ENCODE measurements around the gene VEGFC.

The VEGFC gene

DNA sequence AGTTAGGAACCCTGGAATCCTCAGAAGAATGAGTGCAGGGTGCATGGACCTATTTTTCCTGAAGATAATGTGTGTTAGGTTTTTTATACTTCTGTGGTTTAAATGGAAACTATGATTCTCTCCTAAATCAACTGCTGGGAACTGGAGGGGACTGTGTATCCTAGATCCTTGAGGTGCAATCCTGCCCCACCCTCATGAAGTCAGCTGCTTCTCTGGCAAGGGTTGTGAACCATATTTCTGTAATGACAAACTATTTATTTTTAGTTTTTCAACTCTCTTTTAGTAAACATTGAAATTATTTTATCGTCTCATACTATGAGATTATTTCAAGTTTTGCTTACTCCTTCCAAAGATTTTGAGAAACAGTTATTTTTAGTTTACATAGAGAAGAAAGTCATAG lies 25.8 kb upstream of the VEGFC start:
- DNase-seq (ENCODE audit: low read depth) = no peak
- in situ Hi-C loops (cut with HindIII; ENCODE audit: low sequenced_read_pairs) = no loop called here
- TF ChIP-seq, protein P1, sequence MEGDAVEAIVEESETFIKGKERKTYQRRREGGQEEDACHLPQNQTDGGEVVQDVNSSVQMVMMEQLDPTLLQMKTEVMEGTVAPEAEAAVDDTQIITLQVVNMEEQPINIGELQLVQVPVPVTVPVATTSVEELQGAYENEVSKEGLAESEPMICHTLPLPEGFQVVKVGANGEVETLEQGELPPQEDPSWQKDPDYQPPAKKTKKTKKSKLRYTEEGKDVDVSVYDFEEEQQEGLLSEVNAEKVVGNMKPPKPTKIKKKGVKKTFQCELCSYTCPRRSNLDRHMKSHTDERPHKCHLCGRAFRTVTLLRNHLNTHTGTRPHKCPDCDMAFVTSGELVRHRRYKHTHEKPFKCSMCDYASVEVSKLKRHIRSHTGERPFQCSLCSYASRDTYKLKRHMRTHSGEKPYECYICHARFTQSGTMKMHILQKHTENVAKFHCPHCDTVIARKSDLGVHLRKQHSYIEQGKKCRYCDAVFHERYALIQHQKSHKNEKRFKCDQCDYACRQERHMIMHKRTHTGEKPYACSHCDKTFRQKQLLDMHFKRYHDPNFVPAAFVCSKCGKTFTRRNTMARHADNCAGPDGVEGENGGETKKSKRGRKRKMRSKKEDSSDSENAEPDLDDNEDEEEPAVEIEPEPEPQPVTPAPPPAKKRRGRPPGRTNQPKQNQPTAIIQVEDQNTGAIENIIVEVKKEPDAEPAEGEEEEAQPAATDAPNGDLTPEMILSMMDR (IDR thresholded peaks at IDR 0.05; ENCODE audit: low read depth, low read length, missing control alignments) = no peak
- no peak overlapping the region for H3K4me3 ChIP-seq (ENCODE audit: low read depth, low read length)

DNA sequence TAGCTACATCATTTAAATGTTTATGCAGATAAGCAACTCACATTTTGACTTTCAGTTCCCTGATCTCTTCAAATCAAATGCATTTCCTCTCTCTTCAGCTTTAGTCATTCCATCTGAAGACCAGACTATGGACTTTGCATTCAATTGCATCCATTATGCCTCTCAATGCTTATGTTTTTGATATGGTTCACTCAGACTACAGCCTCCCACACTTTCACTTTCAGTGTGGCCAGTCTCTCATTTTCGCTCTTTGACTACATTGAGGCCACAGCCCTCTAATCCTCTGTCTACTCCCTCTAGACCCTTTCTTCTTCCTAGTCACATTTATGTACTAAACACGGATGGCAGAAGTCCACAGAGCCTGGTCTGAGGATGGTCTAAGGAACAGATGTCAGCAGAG lies 24.5 kb upstream of the VEGFC start:
- in situ Hi-C loops (cut with HindIII; ENCODE audit: low sequenced_read_pairs) = no loop called here
- H3K4me3 ChIP-seq (ENCODE audit: low read depth, low read length) = no peak overlapping the region
- TF ChIP-seq, protein P1 (IDR thresholded peaks at IDR 0.05; ENCODE audit: low read depth, low read length, missing control alignments) = no peak
- DNase-seq (ENCODE audit: low read depth) = no peak

DNA sequence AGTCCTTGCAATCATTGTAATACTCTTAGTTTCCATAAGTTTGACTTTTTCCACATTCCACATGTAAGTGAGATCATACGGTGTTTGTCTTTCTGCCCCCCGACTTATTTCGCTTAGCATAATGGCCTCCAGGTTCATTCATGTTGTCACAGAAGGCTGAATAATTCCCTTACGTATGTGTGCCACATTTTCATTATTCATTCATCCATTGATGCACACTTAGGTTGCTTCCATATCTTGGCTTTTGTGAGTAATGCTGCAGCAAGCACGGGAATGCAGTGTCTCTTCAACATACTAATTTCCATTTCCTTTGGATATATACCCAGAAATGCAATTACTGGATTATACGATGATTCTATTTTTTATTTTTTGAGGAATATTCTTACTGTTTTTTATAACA lies 22.0 kb upstream of the VEGFC start:
- TF ChIP-seq, protein P1 (IDR thresholded peaks at IDR 0.05; ENCODE audit: low read depth, low read length, missing control alignments) = no peak
- in situ Hi-C loops (cut with HindIII; ENCODE audit: low sequenced_read_pairs) = no loop called here
- no peak overlapping the region for H3K4me3 ChIP-seq (ENCODE audit: low read depth, low read length)
- no peak for DNase-seq (ENCODE audit: low read depth)

DNA sequence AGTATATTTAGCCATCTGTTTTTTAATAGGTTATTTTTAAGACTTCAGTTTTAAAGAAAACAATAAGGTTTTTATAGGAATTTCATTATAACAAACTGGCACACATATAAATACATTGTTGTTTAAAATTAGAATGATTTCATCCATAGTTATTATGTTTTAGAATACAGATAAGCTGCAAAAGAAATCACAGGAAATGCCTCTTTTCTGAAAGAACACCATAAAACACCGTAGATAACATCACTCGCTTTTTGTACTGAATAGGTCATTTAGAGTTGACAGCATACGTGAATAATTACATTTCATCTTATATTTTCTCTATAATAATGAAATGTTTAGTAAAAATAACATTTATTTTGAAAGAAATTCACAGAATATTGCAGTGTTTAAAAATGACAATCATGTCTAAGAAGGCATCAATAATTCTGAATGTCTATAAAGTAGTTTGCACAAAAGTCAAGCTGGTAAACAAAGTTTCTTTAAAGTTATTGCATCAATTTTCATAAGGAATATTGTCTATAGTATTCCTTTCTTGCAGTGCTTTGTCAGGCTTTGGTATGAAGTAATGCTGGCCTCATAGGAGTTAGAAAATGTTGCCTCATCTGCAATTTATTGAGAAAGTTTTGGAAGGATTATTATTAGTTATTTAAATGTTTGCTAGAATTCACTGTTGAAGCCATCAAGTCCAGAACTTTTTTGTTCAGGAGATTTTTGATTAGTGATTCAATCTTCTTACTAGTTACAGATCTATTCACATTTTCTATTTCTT lies 17.9 kb upstream of the VEGFC start:
- no peak overlapping the region for H3K4me3 ChIP-seq (ENCODE audit: low read depth, low read length)
- DNase-seq (ENCODE audit: low read depth) = no peak
- TF ChIP-seq, protein P1 (IDR thresholded peaks at IDR 0.05; ENCODE audit: low read depth, low read length, missing control alignments) = no peak
- in situ Hi-C loops (cut with HindIII; ENCODE audit: low sequenced_read_pairs) = no loop called here

DNA sequence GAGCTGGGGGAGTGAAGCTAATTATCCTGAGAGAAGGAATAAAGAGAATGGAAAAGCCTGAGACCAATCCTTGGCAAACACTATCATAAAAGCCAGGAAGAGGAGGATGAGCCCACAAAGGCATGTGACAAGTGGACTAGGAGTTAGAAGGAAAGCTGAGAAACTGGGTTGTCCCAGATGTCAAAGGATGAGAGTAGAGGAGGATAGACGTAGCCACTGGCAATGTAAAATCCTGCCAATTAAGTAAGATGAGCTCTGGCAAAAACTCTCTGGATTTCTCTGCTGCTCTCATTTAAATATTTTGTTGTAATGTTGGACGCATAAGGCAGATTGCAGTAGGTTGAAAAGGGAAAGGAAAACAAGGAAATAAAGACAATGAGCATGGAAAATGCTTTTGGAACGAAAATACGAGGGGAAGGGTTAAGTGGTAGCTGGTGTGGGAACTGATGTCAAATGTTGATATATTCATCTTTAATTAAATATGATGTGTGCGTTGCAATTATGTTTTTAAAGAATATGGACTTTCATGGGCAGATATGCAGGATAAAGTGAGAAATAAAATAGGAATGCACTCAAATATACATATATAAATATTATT lies 14.2 kb upstream of the VEGFC start:
- DNase-seq (ENCODE audit: low read depth) = no peak
- in situ Hi-C loops (cut with HindIII; ENCODE audit: low sequenced_read_pairs) = no loop called here
- TF ChIP-seq, protein P1 (IDR thresholded peaks at IDR 0.05; ENCODE audit: low read depth, low read length, missing control alignments) = no peak

DNA sequence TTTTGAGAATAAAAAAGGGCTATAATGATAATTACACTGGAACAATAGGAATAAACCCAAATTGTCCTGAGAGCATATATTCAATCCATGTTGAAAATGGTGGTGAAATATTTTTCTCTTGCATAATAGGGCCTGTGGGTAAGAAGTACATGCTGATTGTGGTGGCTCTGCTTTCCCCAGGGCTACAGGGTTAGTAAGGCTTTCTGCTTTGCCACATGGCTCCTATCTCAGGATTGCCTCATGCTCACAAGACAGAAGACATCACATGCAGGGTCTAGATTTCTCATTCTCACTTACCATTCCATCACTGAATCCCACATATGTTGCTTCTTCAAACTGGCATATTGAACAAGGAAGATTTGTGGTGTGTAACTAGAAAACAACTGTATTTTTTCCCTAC lies 12.4 kb upstream of the VEGFC start:
- TF ChIP-seq, protein P1 (IDR thresholded peaks at IDR 0.05; ENCODE audit: low read depth, low read length, missing control alignments) = no peak
- no peak overlapping the region for H3K4me3 ChIP-seq (ENCODE audit: low read depth, low read length)
- in situ Hi-C loops (cut with HindIII; ENCODE audit: low sequenced_read_pairs) = no loop called here
- DNase-seq (ENCODE audit: low read depth) = no peak

More for the DNA sequence above, 14.2 kb upstream of the VEGFC start:
- H3K4me3 ChIP-seq (ENCODE audit: low read depth, low read length) = no peak overlapping the region

All from astrocyte of the cerebellum (primary cell).